Measurements from ENCODE around the gene RGMA.

The RGMA gene, protein sequence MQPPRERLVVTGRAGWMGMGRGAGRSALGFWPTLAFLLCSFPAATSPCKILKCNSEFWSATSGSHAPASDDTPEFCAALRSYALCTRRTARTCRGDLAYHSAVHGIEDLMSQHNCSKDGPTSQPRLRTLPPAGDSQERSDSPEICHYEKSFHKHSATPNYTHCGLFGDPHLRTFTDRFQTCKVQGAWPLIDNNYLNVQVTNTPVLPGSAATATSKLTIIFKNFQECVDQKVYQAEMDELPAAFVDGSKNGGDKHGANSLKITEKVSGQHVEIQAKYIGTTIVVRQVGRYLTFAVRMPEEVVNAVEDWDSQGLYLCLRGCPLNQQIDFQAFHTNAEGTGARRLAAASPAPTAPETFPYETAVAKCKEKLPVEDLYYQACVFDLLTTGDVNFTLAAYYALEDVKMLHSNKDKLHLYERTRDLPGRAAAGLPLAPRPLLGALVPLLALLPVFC

DNA sequence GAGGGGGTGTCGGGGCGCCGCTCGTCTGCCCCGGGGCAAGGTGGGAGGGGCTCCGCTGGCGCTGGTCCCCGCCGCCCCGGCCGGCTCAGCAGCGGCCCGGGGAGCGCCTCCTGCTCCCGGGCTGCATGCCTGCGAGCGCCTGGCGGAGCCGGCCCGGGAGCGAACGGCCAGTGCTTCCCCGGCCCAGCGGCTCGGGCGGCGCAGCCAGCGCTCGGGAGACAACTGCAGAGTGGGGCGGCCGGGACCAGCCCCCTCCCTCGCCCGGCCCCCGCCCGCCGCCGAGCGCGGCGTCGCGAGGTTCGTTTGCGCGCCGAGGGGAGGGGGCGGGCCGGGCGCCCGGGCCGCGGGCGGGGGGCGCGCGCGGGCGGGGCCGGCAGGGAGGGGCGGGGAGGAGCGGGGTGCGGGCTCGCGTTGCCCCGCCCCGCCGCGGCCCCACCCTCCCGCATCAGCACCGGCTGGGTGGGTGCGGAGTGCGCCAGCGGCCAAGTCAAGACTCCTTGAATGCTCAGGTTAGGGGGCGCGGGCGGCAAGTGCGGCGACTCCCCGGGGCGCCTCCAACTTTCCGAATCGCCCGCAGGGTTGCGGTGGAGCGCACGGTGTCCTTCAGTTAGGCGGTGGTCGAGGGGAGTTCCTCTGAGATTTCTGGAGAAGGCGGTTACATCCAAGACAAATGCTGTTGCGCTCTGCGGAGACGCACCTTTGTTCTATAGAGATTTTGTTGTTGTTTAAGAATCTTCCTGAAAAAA, at the start of gene RGMA:
RGMA (minus strand) TSS at position 231 of the 746 bp plus-strand sequence. CDS start 279 bp downstream, outside the sequence.
- H3K4me3 ChIP-seq: peak within 1 kb of the TSS; percentile 29 to 68 (median 47)
- H3K27ac ChIP-seq: peak within 1 kb of the TSS in 14 of 21 experiments; percentile 4 to 86 (median 57)

DNA sequence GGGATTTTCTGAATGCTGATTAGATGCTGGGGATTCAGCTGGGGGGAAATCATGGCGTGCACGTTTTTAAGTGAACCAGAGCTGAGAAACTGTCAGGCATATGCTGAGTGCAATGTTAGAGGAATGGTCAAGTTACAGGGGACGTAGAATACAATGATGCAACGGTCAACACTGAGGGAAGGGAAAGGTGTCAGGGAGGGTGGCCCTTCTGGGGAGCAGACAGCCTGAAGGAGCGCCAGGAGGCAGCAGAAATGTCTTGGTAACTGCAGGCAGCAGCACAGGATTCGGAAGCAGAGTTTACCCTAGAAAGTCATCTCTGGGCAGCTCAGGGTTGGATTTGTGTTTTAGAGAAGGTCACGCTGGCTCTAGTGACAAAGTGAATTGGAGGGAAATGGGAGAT, 47.6 kb upstream of the RGMA start:
- H3K4me3 ChIP-seq: no peak overlapping the region

DNA sequence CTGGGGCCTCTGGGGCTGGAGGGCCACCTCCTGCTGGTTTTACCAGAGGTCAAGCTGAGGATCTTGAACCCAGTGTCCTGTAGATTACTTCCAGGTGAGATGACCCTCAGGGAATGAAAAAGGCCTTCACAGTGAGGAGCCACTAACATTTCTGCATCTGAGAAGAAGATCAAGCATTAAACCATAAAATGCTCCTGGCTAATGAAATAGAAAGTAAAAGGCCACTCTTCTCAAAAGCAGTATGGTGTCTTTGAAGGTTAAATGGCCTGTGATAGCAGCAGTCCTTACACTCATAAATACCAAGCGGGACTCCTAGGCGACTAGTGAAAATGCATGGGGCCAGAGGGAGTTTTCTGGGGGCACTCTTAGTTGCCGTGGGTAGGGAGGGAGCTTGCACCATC, 47.0 kb upstream of the RGMA start:
- Histone ChIP-seq H3K4me3 (no peak overlapping the region), H3K27ac (no peak overlapping the region)

More for the DNA sequence above, 47.6 kb upstream of the RGMA start:
- H3K27ac ChIP-seq: no peak overlapping the region

DNA sequence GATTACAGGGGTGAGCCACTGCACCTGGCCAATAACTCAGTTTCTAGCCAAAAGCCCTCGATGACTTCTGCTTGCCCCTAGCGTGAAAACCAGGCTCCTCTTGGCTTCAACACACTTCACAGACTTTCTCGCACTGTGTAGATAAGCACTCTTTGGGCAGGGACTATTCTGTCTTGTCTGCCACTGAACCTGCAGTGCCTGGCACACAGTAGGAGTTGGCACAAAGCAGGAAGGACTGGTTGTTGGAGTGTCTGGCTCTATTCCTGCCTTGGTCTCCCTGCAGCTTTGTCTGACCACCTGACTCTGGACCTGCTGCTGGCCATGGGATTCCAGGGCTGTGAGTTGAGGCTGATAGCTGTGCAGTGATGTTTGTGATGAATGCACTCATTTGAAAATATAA, 46.4 kb upstream of the RGMA start:
- Histone ChIP-seq H3K4me3 (no peak overlapping the region), H3K27ac (no peak overlapping the region)

DNA sequence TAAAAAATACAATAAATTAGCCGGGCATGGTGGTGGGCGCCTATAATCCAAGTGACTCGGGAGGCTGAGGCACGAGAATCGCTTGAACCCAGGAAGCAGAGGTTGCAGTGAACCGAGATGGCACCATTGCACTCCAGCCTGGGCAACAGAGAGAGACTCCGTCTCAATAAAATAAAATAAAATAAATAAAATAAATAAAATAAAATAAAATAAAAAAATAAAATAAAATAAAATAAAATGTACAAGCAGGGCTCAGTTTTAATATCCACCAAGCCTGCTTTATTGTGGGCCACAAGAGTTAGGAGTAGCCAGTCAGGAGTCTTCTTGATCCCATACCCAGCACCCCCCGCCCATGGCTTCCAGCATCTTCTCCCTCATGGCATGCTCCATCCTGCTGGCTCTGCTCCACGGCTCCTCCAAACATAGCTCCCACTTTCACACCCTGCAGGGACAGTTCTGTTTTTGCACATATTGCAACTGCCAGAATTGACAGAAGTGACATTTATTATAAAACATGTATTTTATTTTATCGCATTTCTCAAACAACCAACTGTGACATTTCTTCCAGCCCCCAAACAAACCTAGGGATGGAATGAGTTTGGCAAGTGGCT, 42.6 kb upstream of the RGMA start:
- Histone ChIP-seq H3K4me3 (no peak overlapping the region), H3K27ac (no peak overlapping the region)

DNA sequence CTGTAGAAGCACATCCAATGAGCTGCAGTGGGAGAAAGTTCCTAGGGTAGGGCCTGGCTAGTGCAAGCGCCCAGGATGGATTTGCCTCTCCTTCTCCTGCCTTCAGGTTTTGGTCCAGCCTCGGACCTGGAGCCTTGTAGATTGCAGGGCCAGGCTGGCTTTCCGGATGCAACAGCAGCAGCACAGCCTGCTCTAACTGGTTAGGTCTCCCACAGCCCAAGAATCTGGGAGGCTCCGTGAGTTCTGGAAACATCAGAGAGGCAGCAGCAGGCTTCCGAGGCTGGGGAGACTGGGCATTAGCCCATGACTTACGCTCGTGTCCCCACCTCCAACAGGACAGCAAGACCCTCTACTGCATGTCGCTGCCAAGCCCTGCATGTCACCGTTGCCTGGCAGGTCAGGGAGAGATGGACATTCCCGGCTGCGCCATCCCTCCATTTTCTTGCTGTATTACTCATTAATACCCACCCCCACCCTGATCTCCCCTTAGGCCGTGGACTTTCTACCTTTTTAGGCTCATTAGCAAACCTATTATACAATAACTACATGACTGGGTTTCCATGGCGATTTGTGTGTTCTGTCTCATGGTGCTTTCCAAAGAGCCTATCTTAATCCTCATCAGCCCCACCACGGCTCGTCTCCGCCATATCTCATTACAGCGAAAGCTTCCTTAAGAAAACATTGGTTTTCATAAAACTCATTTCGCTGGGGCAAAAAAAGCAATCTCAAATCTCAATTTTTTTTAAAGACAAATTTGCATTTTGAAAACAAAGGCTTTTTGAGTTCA, 40.9 kb upstream of the RGMA start:
- Histone ChIP-seq H3K4me3 (no peak overlapping the region), H3K27ac (no peak overlapping the region)

DNA sequence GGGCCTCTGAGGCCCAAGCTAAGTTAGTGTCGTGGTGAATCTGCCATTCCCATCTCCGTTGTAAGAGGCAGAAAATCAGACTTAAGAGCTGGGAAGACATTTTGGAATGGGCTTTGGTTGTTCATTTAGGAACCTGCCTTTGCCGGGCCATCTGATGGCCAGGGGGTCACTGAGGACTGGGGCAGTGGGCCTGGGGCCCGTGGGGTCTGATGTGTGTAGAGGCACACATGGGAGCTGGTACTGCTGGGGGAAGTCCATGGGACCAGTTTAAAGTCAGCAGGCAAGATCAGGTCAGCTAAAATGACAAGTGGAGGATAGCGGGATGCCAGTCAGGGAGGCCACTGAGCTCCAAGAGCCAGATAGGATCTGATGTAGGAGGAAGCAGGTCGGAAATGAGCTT, 38.3 kb upstream of the RGMA start:
- Histone ChIP-seq H3K27ac (peak overlapping the region in 3 of 21 experiments; percentile 1 to 40 (median 9)), H3K4me3 (no peak overlapping the region)

DNA sequence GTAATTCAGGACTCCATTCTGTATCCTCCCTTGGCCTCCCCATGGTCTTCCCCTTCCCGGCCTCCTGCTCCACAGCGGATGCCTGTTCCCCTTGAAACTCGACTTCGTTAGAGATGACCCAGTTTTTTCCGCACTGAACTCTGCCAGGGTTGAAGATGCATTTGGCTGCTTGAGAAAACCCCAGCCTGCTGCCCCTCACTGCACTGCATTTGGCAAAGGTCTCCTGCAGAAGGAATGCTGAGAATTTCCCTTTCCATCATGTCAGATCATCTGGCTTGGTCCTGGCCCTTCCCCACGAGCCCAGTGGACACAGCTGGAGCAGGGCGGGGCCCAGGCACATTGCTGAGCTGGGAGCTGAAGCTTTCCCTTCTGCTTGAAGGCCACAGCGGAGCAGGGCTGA, 37.6 kb upstream of the RGMA start:
- H3K27ac ChIP-seq: peak overlapping the region in 2 of 21 experiments; percentile 27 to 40

DNA sequence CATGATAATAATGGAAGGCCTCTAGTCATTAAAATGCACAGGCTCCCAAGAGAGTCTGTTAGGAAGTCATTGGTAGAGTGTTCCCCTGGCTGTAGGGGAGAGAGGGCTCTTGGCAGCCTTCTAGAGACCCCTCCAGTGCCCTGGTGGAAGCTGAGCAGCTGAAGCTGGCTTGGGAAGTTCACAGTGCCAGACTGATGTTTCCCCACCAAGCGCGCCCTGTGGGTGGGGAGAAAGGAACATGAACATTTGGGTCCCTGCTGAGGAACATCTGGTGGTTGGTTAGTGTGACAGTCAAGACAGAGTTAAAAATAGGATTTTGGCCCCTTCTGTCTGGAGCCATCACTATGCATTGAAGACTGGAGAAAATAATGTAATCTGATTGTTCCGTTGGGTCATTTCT, 37.1 kb upstream of the RGMA start:
- H3K27ac ChIP-seq: peak overlapping the region in 6 of 21 experiments; percentile 11 to 56 (median 30)
- no peak overlapping the region for H3K4me3 ChIP-seq

More for the DNA sequence above, 37.6 kb upstream of the RGMA start:
- H3K4me3 ChIP-seq: no peak overlapping the region

DNA sequence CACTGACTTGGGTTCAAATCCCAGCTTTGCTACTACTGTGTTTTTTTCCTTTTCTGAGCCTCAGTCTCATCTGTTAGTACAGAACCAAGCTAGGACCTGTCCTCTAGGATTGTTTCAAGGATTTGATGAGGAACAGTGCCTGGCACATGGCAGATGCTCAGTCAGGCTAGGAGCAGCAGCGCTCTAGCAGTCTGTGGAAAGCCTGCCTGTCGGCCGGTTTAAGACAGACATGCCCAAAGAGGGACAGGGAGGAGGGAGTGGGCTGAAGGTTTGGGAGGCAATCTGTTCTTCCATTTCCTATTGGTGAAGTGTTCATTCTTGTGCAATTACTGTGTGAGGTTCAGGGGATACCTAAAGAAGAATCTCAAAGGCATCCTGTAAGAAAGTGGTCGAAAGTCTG, 35.1 kb upstream of the RGMA start:
- Histone ChIP-seq H3K27ac (no peak overlapping the region), H3K4me3 (no peak overlapping the region)

DNA sequence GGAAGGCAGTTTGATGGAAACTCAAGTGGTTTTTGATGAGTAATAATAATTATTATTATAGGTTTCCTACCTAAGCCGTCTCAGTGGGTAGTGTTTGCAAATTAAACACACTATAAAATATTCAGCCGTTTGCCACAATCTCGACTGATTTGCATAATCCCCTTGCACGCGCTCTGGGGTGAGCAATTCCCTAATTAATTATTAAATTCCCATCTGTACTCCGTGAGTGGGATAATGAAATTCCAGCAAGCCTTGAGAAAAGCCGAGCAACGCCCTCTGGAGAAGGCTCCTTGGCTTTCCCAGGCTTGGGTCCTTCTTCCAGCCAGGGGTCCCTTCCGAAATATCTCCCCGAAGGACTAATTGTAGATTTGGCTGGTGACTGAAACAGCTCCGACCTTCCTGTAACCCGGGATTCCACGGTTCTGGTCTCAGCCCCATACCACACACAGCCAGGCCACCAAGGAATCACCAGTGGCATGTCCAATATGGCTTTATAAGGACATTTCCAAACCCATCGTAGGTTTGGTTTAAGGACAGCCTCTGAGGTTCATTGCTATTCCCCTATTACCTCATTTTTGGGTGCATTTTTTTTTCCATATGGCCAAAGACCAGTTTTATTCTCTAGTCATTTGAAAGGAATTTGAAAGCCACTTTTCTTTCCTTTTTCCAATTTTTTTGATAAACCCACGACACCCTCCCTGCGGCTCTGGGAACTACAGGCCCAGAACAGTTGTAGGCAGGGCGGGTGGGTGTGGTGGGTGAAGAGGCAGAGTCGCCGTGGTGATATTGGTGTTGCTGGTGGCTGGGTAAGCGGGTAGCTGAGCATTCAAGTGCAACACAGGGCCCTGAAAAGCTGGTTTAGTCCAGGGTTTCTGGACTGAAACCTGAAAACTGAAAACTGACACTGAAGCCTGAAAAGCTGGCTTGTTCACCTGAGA, 33.2 kb upstream of the RGMA start:
- no peak overlapping the region for H3K4me3 ChIP-seq
- peak overlapping the region in 2 of 21 experiments; percentile 1 to 35 for H3K27ac ChIP-seq

DNA sequence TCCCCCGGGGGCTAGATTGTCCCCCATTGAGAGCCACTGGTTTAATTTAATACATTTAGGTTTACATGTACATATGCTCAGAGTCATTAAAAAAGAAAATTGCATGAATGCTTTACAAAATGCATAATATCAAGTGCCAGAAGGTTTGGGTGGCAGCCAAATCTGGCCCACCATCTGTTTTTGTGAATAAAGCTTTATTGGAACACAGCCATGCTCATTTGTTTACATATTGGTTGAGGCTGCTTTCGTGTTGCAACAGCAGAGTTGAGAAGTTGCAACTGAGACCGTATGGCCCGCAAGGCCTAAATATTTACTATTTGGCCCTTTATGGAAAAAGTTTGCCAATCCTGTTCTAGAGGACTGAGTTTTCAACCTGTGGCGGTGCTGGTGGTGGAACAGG, 32.1 kb upstream of the RGMA start:
- H3K27ac ChIP-seq: no peak overlapping the region
- H3K4me3 ChIP-seq: no peak overlapping the region

DNA sequence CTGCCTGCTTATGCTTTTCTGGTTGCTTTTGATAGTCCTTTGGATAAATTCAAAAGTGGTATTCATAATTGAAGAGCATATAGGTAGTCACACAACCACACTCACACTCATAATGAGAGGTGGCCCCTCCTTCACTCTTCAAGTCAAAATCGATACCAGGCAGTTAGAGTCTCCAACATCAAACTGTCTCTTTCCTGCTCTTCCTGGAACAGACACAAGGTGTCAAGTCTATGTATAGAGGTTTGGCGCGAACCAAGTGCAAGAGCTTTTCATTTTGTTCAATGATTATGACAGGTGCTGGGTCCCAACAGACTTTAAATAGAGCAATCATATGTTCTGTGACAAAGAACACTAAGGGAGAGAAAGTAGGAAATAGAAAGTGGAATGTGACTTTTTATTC, 29.9 kb upstream of the RGMA start:
- no peak overlapping the region for H3K27ac ChIP-seq
- H3K4me3 ChIP-seq: no peak overlapping the region

DNA sequence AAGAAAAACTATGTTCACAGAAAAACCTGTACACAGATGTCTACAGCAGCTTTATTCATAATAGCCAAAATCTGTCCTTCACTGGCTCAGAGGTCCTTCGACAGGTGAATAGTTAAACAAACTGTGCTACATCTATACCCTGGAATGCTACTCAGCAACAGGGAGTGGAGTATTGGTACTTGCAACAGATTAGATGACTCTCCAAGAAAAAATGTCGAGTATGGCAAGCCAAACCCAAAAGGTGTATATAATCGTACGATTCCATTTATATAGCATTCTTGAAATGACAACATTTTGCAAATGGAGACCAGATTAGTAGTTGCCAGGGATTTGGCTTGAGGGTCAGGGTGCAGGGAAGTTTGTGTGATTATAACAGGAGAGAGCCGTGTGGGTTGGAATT, 22.4 kb upstream of the RGMA start:
- Histone ChIP-seq H3K27ac (no peak overlapping the region), H3K4me3 (no peak overlapping the region)

DNA sequence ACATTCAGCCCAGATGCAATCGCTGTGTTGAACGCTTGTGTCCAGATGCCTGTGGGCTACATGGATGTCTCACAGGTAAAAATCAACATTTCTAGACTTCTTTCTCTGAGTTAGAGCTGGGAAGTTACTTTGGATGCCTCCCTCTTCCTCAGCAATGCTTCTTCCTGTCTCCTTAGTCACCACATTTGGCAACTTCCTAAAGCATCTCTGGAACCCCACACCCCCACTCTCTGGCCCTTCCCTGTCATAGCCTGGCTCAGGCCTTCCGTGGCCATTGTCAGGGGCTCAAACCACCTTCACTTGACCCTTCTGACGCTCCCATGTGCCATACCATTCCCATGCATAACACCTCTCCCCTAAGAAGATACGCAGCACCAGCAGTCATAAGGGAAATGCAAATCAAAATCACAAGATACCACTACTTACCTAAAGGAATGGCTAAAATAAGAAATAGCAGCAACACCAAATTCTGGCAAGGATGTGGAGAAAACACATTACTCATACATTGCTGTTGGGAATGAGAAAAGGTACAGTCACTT, 21.6 kb upstream of the RGMA start:
- Histone ChIP-seq H3K4me3 (no peak overlapping the region), H3K27ac (no peak overlapping the region)

DNA sequence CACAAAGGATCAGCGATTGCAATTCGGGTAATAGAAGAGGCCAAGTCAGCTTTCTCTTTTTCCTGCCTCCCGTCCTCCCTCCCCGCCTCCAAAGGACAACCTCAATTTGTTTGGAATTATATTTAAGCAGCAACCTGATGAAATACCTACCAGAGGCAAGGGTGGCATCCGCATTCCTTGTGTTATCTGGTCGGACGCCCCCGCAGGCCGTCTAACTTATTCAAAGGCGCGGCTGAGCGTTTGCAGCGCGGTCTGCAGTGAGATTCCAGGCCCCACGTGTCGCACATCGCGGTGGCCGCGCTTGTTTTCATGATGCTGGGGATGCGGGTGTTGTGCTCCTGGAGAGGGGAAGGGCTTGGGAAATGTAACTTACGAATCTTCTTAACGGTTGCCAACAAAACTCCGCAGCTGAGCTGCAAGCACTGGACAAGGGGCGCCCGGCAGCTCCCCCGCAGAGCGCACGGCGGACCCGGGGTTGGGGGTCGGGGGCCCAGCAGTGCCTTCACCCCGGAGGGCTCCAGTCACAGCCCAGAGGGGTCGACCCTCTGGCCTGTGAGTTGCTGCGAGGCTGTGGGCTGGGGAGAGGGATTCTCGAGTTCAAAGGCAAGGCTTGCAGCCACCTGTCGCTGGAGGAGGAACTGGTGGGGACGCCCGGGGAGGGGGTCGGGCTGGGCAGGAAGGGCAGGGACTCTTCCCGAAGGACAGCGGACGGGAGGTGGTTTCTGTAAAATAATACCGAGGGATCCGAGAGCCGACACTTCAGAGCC, 20.5 kb upstream of the RGMA start:
- Histone ChIP-seq H3K27ac (no peak overlapping the region), H3K4me3 (no peak overlapping the region)

DNA sequence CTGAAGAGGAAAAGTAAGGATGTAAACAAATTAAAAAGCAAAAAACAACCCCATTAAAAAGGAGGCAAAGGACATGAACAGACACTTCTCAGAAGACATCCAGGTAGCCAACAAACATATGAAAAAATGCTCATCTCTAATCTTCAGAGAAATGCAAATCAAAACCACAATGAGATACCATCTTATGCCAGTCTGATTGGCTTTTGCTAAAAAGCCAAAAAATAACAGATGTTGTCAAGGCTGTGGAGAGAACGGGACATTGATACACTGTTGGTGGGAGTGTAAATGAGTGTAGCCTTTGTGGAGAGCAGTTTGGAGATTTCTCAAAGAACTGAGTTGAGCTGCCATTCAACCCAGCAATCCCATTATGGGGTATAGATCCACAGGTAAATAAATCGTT, 18.6 kb upstream of the RGMA start:
- Histone ChIP-seq H3K27ac (no peak overlapping the region), H3K4me3 (no peak overlapping the region)

DNA sequence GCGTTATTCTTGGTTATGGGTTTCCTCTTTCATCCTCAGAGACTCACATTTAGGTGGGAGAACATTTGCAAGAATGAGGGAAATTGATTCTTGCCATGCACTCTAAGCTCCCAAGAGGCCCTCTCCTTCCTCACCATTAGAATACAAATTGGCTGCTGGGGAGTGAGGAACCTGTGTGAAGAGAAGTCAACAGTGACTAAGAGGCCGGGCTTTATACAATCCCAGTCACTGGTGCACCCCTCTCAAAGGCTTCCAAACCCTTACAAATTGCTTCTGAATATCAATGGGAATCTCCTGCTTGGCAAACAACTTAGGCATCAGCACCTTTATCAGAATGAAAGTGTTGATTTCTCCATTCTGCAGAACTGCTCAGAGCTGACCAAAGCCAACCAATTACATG, 16.5 kb upstream of the RGMA start:
- no peak overlapping the region for H3K4me3 ChIP-seq
- H3K27ac ChIP-seq: no peak overlapping the region

All from skin epidermis (tissue), 12 donors.